Erythroblast (primary cell): ENCODE measurements around the gene DPM1.
A peak's percentile ranks its signal among the peaks of the same experiment; 100 is the strongest.

Source experiments
- GATA1 ChIP-seq: IDR thresholded peaks from 2 replicates; pipeline ENCODE4 v1.6.1; 2011; ENCODE audit warnings: low read depth, mild to moderate bottlenecking, control low read depth, low read length, moderate library complexity
- POLR2A ChIP-seq: IDR thresholded peaks from 2 replicates; pipeline ENCODE4 v1.6.1; 2011; ENCODE audit warnings: mild to moderate bottlenecking, low read length

DNA sequence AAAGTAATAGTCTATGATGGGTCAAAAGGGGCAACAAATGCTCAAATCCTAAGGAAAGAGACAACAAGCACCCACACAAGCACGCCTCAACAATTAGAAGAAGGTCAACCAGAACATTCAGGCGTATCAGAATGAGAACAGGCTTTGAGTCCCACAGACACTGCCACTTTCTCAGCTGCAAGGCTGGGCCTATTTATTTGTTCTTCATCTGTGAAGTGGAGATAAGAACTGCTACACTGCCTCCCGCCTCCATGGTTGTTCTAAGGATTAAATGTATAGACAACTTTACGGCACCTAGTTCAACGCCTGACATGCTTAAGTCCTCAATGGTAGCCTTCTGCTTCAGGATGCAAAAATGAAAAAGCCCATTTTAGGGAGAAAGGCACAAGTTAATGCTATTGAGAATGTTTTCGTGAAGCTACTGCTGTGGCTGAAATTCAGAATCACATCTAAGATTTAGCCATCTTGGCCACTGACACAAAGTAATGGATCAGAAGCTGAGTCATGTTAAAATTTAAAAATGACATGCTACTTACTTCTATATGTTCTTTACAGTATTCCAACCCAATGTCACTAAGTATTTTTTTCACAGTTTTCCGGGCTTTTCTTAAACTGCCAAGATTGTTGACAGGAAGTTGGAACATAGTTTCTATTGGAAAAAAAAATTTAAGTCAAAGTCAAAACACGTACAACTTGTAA is 54.8 kb downstream of the DPM1 start:
- TF ChIP-seq POLR2A (no peak), GATA1 (peak; percentile 62)
